WTC11 (cell line): Measurements from ENCODE around the gene BLOC1S4. TPM values are rescaled to one million over a fixed set of nuclear protein-coding genes. Genes with fewer than 3 reads are reported as not detected.

Source experiments
- CBFB ChIP-seq: sonication (generic); formaldehyde crosslinking; IDR thresholded peaks from 2 replicates; pipeline ENCODE4 v1.8.1; 2022; ENCODE audit warnings: mild to moderate bottlenecking, low read depth, missing genetic modification reagents
- E2F4 ChIP-seq: sonication (generic); formaldehyde crosslinking; IDR thresholded peaks from 2 replicates; pipeline ENCODE4 v1.8.1; 2022; ENCODE audit warnings: low read depth, mild to moderate bottlenecking, moderate library complexity, missing genetic modification reagents, borderline replicate concordance
- E2F5 ChIP-seq: sonication (generic); formaldehyde crosslinking; IDR thresholded peaks from 2 replicates; pipeline ENCODE4 v1.8.1; 2022; ENCODE audit warnings: mild to moderate bottlenecking, moderate library complexity, missing genetic modification reagents
- ELF4 ChIP-seq: sonication (generic); formaldehyde crosslinking; IDR thresholded peaks from 2 replicates; pipeline ENCODE4 v1.8.1; 2022; ENCODE audit warnings: low read depth, mild to moderate bottlenecking, moderate library complexity, missing genetic modification reagents
- FOXJ3 ChIP-seq: sonication (generic); formaldehyde crosslinking; IDR thresholded peaks from 2 replicates; pipeline ENCODE4 v1.9.0; 2021; ENCODE audit warnings: missing genetic modification reagents, mild to moderate bottlenecking, borderline replicate concordance
- GABPB1 ChIP-seq: sonication (generic); formaldehyde crosslinking; IDR thresholded peaks from 2 replicates; pipeline ENCODE4 v1.8.1; 2023; ENCODE audit warnings: mild to moderate bottlenecking, missing genetic modification reagents
- GTF2I ChIP-seq: fragments of 250-450 bp; sonication (Bioruptor Pico); conservative IDR thresholded peaks from 2 replicates; pipeline ENCODE4 v1.4.0; 2021; ENCODE audit warnings: mild to moderate bottlenecking
- IRF2 ChIP-seq: sonication (generic); formaldehyde crosslinking; IDR thresholded peaks from 2 replicates; pipeline ENCODE4 v1.8.0; 2022; ENCODE audit warnings: low read depth, missing genetic modification reagents, borderline replicate concordance
- JUN ChIP-seq: sonication (generic); formaldehyde crosslinking; IDR thresholded peaks from 2 replicates; pipeline ENCODE4 v1.8.0; 2023; ENCODE audit warnings: mild to moderate bottlenecking, missing genetic modification reagents
- KAT7 ChIP-seq: sonication (generic); formaldehyde crosslinking; IDR thresholded peaks from 2 replicates; pipeline ENCODE4 v1.8.1; 2023; ENCODE audit warnings: missing genetic modification reagents, mild to moderate bottlenecking, borderline replicate concordance
- NR2C2 ChIP-seq: sonication (generic); formaldehyde crosslinking; IDR thresholded peaks from 2 replicates; pipeline ENCODE4 v1.8.0; 2022; ENCODE audit warnings: mild to moderate bottlenecking, missing genetic modification reagents
- SMAD3 ChIP-seq: sonication (generic); formaldehyde crosslinking; IDR thresholded peaks from 2 replicates; pipeline ENCODE4 v1.8.0; 2022; ENCODE audit warnings: missing genetic modification reagents, mild to moderate bottlenecking, borderline replicate concordance
- ZNF219 ChIP-seq: sonication (generic); formaldehyde crosslinking; IDR thresholded peaks from 2 replicates; pipeline ENCODE4 v1.8.0; 2023; ENCODE audit warnings: missing genetic modification reagents, mild to moderate bottlenecking, borderline replicate concordance
- ZNF232 ChIP-seq: sonication (generic); formaldehyde crosslinking; IDR thresholded peaks from 2 replicates; pipeline ENCODE4 v1.8.0; 2022; ENCODE audit warnings: mild to moderate bottlenecking, missing genetic modification reagents
- ZNF281 ChIP-seq: sonication (generic); formaldehyde crosslinking; IDR thresholded peaks from 2 replicates; pipeline ENCODE4 v1.8.0; 2023; ENCODE audit warnings: mild to moderate bottlenecking, missing genetic modification reagents
- total RNA-seq: library from RNA; stranded (reverse); gene quantifications from 3 replicates; pipeline ENCODE4 v1.2.3, GENCODE V29; 2021
- TF ChIP-seq, protein P1 (sequence below): fragments of 250-450 bp; sonication (Bioruptor Pico); conservative IDR thresholded peaks from 2 replicates; pipeline ENCODE4 v1.9.0; 2021; ENCODE audit warnings: mild to moderate bottlenecking
- TF ChIP-seq, protein P2 (sequence below): fragments of 200-600 bp; IDR thresholded peaks from 2 replicates; pipeline ENCODE4 v1.8.0; 2022; ENCODE audit warnings: antibody characterized with exemption
- TF ChIP-seq, protein P3 (sequence below): fragments of 250-450 bp; sonication (Bioruptor Pico); IDR thresholded peaks from 2 replicates; pipeline ENCODE4 v1.8.0; 2021; ENCODE audit warnings: mild to moderate bottlenecking
- TF ChIP-seq, protein P4 (sequence below): sonication (generic); formaldehyde crosslinking; IDR thresholded peaks from 2 replicates; pipeline ENCODE4 v1.8.0; 2022; ENCODE audit warnings: mild to moderate bottlenecking, missing genetic modification reagents
- TF ChIP-seq, protein P5 (sequence below): sonication (generic); formaldehyde crosslinking; IDR thresholded peaks from 2 replicates; pipeline ENCODE4 v1.8.1; 2022; ENCODE audit warnings: low read depth, missing genetic modification reagents, borderline replicate concordance
- TF ChIP-seq, protein P6 (sequence below): fragments of 250-450 bp; sonication (Bioruptor Pico); IDR thresholded peaks from 2 replicates; pipeline ENCODE4 v1.9.0; 2021; ENCODE audit warnings: mild to moderate bottlenecking
- TF ChIP-seq, protein P7 (sequence below): fragments of 250-450 bp; sonication (Bioruptor Pico); IDR thresholded peaks from 2 replicates; pipeline ENCODE4 v2.1.2; 2022; ENCODE audit warnings: mild to moderate bottlenecking, moderate library complexity

BLOC1S4 gene
- total RNA-seq, 1 experiment from 2014 or later = 21.4 TPM

DNA sequence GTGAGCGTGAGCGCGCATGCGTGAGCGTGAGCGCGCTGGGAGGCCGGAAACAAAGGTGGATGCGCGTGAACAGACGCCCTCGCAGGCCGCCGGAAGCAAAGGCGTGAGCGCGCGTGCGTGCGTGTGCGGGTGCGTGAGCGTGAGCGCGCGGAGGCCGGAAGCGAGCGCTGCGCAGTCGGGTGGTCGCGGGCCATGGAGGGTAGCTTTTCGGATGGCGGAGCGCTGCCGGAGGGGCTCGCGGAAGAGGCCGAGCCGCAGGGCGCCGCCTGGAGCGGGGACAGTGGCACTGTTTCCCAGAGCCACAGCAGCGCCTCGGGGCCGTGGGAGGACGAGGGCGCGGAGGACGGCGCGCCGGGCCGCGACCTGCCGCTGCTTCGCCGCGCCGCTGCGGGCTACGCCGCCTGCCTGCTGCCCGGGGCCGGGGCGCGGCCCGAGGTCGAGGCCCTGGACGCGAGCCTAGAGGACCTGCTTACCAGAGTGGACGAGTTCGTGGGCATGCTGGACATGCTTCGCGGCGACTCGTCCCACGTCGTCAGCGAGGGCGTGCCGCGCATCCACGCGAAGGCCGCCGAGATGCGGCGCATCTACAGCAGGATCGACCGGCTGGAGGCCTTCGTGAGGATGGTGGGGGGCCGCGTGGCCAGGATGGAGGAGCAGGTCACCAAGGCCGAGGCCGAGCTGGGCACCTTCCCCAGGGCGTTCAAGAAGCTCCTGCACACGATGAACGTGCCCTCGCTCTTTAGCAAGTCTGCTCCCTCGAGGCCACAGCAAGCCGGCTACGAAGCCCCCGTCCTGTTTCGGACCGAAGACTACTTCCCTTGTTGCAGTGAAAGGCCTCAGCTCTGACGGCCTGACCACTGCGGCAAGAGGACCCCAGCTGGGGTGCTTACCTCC lies at the start of gene BLOC1S4 (continued):
- TF ChIP-seq JUN (CRISPR knock-in tag) (no peak; the same call in 1 of the 2 replicates), E2F5 (CRISPR knock-in tag) (peak; percentile 18; the same call in 1 of the 2 replicates), ELF4 (CRISPR knock-in tag) (no peak), ZNF281 (no peak; the same call in 1 of the 2 replicates), FOXJ3 (CRISPR knock-in tag) (no peak), GABPB1 (peak; percentile 73), ZNF232 (CRISPR knock-in tag) (no peak; the same call in 1 of the 2 replicates), GTF2I (no peak), NR2C2 (CRISPR knock-in tag) (peak; percentile 31; the same call in 1 of the 2 replicates), IRF2 (no peak), CBFB (CRISPR knock-in tag) (no peak), ZNF219 (CRISPR knock-in tag) (no peak), E2F4 (CRISPR knock-in tag) (0 out of 2 replicates have a peak, but pooled peaks have one; percentile 22), SMAD3 (CRISPR knock-in tag) (no peak; the same call in 1 of the 2 replicates), KAT7 (CRISPR knock-in tag) (peak; percentile 92; the same call in 1 of the 2 replicates)
- TF ChIP-seq, protein P1, sequence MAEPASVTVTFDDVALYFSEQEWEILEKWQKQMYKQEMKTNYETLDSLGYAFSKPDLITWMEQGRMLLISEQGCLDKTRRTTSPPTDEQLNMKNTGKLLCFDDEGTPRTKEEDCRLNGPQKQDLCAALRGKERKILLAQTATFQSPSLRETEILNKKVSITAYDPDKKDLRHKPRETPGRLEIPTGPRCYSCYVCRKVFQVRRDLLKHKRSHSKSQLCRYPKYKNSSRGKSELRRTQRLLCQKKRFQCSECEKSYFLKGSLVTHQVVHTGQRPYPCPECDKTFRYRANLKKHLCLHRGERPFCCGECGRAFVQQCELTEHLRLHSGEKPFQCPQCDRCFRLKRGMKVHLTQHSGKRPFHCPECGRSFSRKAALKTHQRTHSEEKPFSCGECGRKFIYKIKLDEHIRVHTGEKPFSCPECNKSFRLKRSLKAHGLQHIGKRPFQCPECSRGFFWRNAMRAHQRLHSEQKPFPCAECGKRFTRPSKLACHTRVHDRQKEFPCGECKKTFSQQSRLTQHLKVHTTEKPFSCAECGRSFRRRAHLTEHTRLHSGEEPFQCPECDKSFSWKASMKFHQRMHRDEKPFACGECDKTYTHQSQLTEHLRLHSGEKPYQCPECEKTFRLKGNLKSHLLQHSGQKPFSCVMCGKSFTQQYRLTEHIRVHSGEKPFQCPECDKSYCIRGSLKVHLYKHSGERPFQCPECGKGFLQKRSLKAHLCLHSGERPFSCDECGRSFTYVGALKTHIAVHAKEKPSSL (CRISPR knock-in tag) = no peak
- TF ChIP-seq, protein P2, sequence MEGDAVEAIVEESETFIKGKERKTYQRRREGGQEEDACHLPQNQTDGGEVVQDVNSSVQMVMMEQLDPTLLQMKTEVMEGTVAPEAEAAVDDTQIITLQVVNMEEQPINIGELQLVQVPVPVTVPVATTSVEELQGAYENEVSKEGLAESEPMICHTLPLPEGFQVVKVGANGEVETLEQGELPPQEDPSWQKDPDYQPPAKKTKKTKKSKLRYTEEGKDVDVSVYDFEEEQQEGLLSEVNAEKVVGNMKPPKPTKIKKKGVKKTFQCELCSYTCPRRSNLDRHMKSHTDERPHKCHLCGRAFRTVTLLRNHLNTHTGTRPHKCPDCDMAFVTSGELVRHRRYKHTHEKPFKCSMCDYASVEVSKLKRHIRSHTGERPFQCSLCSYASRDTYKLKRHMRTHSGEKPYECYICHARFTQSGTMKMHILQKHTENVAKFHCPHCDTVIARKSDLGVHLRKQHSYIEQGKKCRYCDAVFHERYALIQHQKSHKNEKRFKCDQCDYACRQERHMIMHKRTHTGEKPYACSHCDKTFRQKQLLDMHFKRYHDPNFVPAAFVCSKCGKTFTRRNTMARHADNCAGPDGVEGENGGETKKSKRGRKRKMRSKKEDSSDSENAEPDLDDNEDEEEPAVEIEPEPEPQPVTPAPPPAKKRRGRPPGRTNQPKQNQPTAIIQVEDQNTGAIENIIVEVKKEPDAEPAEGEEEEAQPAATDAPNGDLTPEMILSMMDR = no peak
- TF ChIP-seq, protein P3, sequence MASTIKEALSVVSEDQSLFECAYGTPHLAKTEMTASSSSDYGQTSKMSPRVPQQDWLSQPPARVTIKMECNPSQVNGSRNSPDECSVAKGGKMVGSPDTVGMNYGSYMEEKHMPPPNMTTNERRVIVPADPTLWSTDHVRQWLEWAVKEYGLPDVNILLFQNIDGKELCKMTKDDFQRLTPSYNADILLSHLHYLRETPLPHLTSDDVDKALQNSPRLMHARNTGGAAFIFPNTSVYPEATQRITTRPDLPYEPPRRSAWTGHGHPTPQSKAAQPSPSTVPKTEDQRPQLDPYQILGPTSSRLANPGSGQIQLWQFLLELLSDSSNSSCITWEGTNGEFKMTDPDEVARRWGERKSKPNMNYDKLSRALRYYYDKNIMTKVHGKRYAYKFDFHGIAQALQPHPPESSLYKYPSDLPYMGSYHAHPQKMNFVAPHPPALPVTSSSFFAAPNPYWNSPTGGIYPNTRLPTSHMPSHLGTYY (CRISPR knock-in tag) = peak; percentile 80; the same call in 1 of the 2 replicates
- TF ChIP-seq, protein P4, sequence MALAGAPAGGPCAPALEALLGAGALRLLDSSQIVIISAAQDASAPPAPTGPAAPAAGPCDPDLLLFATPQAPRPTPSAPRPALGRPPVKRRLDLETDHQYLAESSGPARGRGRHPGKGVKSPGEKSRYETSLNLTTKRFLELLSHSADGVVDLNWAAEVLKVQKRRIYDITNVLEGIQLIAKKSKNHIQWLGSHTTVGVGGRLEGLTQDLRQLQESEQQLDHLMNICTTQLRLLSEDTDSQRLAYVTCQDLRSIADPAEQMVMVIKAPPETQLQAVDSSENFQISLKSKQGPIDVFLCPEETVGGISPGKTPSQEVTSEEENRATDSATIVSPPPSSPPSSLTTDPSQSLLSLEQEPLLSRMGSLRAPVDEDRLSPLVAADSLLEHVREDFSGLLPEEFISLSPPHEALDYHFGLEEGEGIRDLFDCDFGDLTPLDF (CRISPR knock-in tag) = no peak
- TF ChIP-seq, protein P5, sequence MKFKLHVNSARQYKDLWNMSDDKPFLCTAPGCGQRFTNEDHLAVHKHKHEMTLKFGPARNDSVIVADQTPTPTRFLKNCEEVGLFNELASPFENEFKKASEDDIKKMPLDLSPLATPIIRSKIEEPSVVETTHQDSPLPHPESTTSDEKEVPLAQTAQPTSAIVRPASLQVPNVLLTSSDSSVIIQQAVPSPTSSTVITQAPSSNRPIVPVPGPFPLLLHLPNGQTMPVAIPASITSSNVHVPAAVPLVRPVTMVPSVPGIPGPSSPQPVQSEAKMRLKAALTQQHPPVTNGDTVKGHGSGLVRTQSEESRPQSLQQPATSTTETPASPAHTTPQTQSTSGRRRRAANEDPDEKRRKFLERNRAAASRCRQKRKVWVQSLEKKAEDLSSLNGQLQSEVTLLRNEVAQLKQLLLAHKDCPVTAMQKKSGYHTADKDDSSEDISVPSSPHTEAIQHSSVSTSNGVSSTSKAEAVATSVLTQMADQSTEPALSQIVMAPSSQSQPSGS = no peak
- TF ChIP-seq, protein P6, sequence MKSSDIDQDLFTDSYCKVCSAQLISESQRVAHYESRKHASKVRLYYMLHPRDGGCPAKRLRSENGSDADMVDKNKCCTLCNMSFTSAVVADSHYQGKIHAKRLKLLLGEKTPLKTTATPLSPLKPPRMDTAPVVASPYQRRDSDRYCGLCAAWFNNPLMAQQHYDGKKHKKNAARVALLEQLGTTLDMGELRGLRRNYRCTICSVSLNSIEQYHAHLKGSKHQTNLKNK (CRISPR knock-in tag) = no peak
- TF ChIP-seq, protein P7, sequence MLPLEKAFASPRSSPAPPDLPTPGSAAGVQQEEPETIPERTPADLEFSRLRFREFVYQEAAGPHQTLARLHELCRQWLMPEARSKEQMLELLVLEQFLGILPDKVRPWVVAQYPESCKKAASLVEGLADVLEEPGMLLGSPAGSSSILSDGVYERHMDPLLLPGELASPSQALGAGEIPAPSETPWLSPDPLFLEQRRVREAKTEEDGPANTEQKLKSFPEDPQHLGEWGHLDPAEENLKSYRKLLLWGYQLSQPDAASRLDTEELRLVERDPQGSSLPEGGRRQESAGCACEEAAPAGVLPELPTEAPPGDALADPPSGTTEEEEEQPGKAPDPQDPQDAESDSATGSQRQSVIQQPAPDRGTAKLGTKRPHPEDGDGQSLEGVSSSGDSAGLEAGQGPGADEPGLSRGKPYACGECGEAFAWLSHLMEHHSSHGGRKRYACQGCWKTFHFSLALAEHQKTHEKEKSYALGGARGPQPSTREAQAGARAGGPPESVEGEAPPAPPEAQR (CRISPR knock-in tag) = 0 out of 2 replicates have a peak, but pooled peaks have one; percentile 8
